Renal cortex interstitium (tissue), 3 donors: ENCODE data around the gene RBM44. TPM values are rescaled to one million over a fixed set of nuclear protein-coding genes. Genes with fewer than 3 reads are reported as not detected.

Experiments
- polyA plus RNA-seq, 3 donors: library from polyadenylated mRNA; unstranded; fragments of 120-200 nt; gene quantifications; one replicate each; pipeline ENCODE4 v1.2.1, GENCODE V29; 2013; ENCODE audit not compliant: insufficient read length in 3 of 3

RBM44 gene
- polyA plus RNA-seq, 3 donors, result 0.53 to 0.70 (median 0.56) TPM

Other genes starting within 250 kb of the RBM44 start
- gene PRLH, start 232.2 kb upstream of the RBM44 start, polyA plus RNA-seq, result not detected
- gene RAB17, start 208.0 kb upstream of the RBM44 start, polyA plus RNA-seq, result 10 to 100 TPM in 2 of 3 donors, 1 to 10 TPM in 1; 9.9 to 22.9 (median 10.1) TPM
- 100 to 1,000 TPM in 1 of 3 donors, 10 to 100 TPM in 2; 76.2 to 104 (median 94.4) TPM for gene LRRFIP1, start 171.2 kb upstream of the RBM44 start, polyA plus RNA-seq
- gene RAMP1, start 60.8 kb downstream of the RBM44 start, polyA plus RNA-seq, result 1 to 10 TPM; 2.3 to 4.5 (median 3.5) TPM
- gene UBE2F, start 168.2 kb downstream of the RBM44 start, polyA plus RNA-seq, result 10 to 100 TPM; 40.1 to 44.0 (median 41.0) TPM